ENCODE data around the gene KLHL9. TPM values are rescaled to one million over a fixed set of nuclear protein-coding genes. Genes with fewer than 3 reads are reported as not detected.

KLHL9 gene
- total RNA-seq, 1 experiment from 2014 or later, result 8.9 TPM

- Histone ChIP-seq H3K36me3 (ENCODE audit: insufficient read depth, low read length, poor library complexity, severe bottlenecking) (no peaks in the 10 kb centered on the region), H3K27me3 (replicated peaks; ENCODE audit: insufficient read depth, low read depth, low read length, poor library complexity) (peaks cover 6% of the 10 kb centered on the region), H3K4me1 (ENCODE audit: insufficient read depth, low read length, poor library complexity, severe bottlenecking) (no peaks in the 10 kb centered on the region), H3K9me3 (ENCODE audit: low read depth, low read length, poor library complexity, severe bottlenecking) (no peaks in the 10 kb centered on the region), H3K27ac (ENCODE audit: low read depth, low read length, poor library complexity, severe bottlenecking) (no peak overlapping the region), H3K4me3 (ENCODE audit: low read depth, low read length, poor library complexity, severe bottlenecking) (no peak overlapping the region)
- POLR2A ChIA-PET (ENCODE audit: low non-redundant PET), result no interaction called here
- DNase-seq (ENCODE audit: low spot score), result no peak
- CTCF ChIA-PET, result no interaction called here
- no TSS peak for BruUV-seq (replicated peaks)
- intact Hi-C loops (cut with micrococcal nuclease; ENCODE audit: unreplicated experiment), result no loop called here
- TF ChIP-seq EZH2 (IDR thresholded peaks at IDR 0.05; ENCODE audit: borderline replicate concordance, low read depth, low read length, poor library complexity, severe bottlenecking) (no peak), CTCF (conservative IDR thresholded peaks at IDR 0.05; ENCODE audit: low read depth, low read length) (no peak)
Measured at GRCh38 chr9:21289848-21290247, 45.4 kb downstream of the KLHL9 start.

- DNase-seq (ENCODE audit: low spot score), result no peak
- TF ChIP-seq EZH2 (IDR thresholded peaks at IDR 0.05; ENCODE audit: borderline replicate concordance, low read depth, low read length, poor library complexity, severe bottlenecking) (no peak), CTCF (conservative IDR thresholded peaks at IDR 0.05; ENCODE audit: low read depth, low read length) (no peak)
- Histone ChIP-seq H3K9me3 (ENCODE audit: low read depth, low read length, poor library complexity, severe bottlenecking) (no peaks in the 10 kb centered on the region), H3K27ac (ENCODE audit: low read depth, low read length, poor library complexity, severe bottlenecking) (no peak overlapping the region), H3K27me3 (replicated peaks; ENCODE audit: insufficient read depth, low read depth, low read length, poor library complexity) (no peaks in the 10 kb centered on the region), H3K4me1 (ENCODE audit: insufficient read depth, low read length, poor library complexity, severe bottlenecking) (no peaks in the 10 kb centered on the region), H3K36me3 (ENCODE audit: insufficient read depth, low read length, poor library complexity, severe bottlenecking) (no peaks in the 10 kb centered on the region), H3K4me3 (ENCODE audit: low read depth, low read length, poor library complexity, severe bottlenecking) (no peak overlapping the region)
- ChIA-PET CTCF (interaction anchor here (0.6 kb wide), 1 partner anchor 105 kb away, joined by 3 read pairs; no protein-coding TSS in a partner anchor), POLR2A (ENCODE audit: low non-redundant PET) (no interaction called here)
- no TSS peak for BruUV-seq (replicated peaks)
- intact Hi-C loops (cut with micrococcal nuclease; ENCODE audit: unreplicated experiment), result no loop called here
Measured at GRCh38 chr9:21287280-21287679, 47.9 kb downstream of the KLHL9 start.

- intact Hi-C loops (cut with micrococcal nuclease; ENCODE audit: unreplicated experiment), result no loop called here
- POLR2A ChIA-PET (ENCODE audit: low non-redundant PET), result no interaction called here
- no peaks in the 10 kb centered on the region for H3K4me1 ChIP-seq (ENCODE audit: insufficient read depth, low read length, poor library complexity, severe bottlenecking)
- no peaks in the 10 kb centered on the region for H3K27me3 ChIP-seq (replicated peaks; ENCODE audit: insufficient read depth, low read depth, low read length, poor library complexity)
- TF ChIP-seq CTCF (conservative IDR thresholded peaks at IDR 0.05; ENCODE audit: low read depth, low read length) (no peak), EZH2 (IDR thresholded peaks at IDR 0.05; ENCODE audit: borderline replicate concordance, low read depth, low read length, poor library complexity, severe bottlenecking) (no peak)
- CTCF ChIA-PET, result no interaction called here
- no peak overlapping the region for H3K27ac ChIP-seq (ENCODE audit: low read depth, low read length, poor library complexity, severe bottlenecking)
- no peaks in the 10 kb centered on the region for H3K9me3 ChIP-seq (ENCODE audit: low read depth, low read length, poor library complexity, severe bottlenecking)
- no peak overlapping the region for H3K4me3 ChIP-seq (ENCODE audit: low read depth, low read length, poor library complexity, severe bottlenecking)
- no peaks in the 10 kb centered on the region for H3K36me3 ChIP-seq (ENCODE audit: insufficient read depth, low read length, poor library complexity, severe bottlenecking)
- BruUV-seq (replicated peaks), result no TSS peak
- DNase-seq (ENCODE audit: low spot score), result no peak
Measured at GRCh38 chr9:21286659-21287058, 48.5 kb downstream of the KLHL9 start.

All from A673 (cell line).